Body of pancreas (tissue), 4 donors: ENCODE data around the gene MEGF9. TPM values are rescaled to one million over a fixed set of nuclear protein-coding genes. Genes with fewer than 3 reads are reported as not detected.
A peak's percentile ranks its signal among the peaks of the same experiment; 100 is the strongest.

Experiments
- ATAC-seq: fragments of 150-250 bp; one replicate; pipeline ENCODE4 v1.9.1; 2016
- DNase-seq, 4 donors: peaks; one replicate each; pipeline ENCODE4 v3.0.0-alpha.2; 2019
- H3K27ac ChIP-seq, 4 donors: fragments of 200-600 bp; sonication (generic); 1 replicate in 3 of 4; 2 replicates in 1 of 4; pipeline versions ENCODE4 v1.5.1 to v1.6.1; 2016 to 2019; ENCODE audit warnings: mild to moderate bottlenecking in 1 of 4, mixed read lengths in 1 of 4, moderate library complexity in 1 of 4
- H3K27me3 ChIP-seq, 2 donors: fragments of 200-600 bp; sonication (generic); one replicate each; pipeline ENCODE4 v1.6.0; 2016; ENCODE audit warnings: mild to moderate bottlenecking in 1 of 2
- H3K36me3 ChIP-seq, 2 donors: fragments of 200-600 bp; sonication (generic); replicated peaks in 1 of 2; 2 replicates each; pipeline ENCODE4 v1.5.1; 2016; ENCODE audit warnings: low read depth in 2 of 2; ENCODE audit not compliant: insufficient read depth in 1 of 2
- H3K4me1 ChIP-seq: fragments of 200-600 bp; sonication (generic); one replicate; pipeline ENCODE4 v1.6.0; 2016
- H3K4me3 ChIP-seq, 2 donors: fragments of 200-600 bp; sonication (generic); 1 replicate in 1 of 2; 2 replicates in 1 of 2; pipeline ENCODE4 v1.5.1; 2016 to 2019
- H3K9me3 ChIP-seq, 3 donors: fragments of 200-600 bp; sonication (generic); 1 replicate in 2 of 3; 2 replicates in 1 of 3; pipeline ENCODE4 v1.5.1; 2016
- CTCF ChIP-seq, 7 experiments: fragments of 450-650 bp in 4 of 7; fragments of 200-600 bp in 3 of 7; sonication (generic) in 3 of 7; IDR thresholded peaks; one replicate each; pipeline ENCODE4 v1.5.1; 2016 to 2019; ENCODE audit warnings: antibody characterized with exemption in 7 of 7
- POLR2A ChIP-seq, 3 donors: fragments of 450-650 bp; IDR thresholded peaks; one replicate each; pipeline ENCODE4 v1.6.1; 2016; ENCODE audit warnings: antibody characterized with exemption in 3 of 3, mild to moderate bottlenecking in 2 of 3
- WGBS, 2 donors: methylation state at CpG; one replicate each; pipeline ENCODE4 v1.1.5; 2017; 5-methylcytosine and 5-hydroxymethylcytosine counted together
- intact Hi-C: fragments of 100-400 bp; cut with DNase I; formaldehyde crosslinking; loops from one replicate; pipeline ENCODE4 v1.15.1; 2023
- total RNA-seq, 2 donors: library from RNA; depleted of rRNA; stranded (reverse); fragments of >200 nt; gene quantifications; one replicate each; pipeline ENCODE4 v1.1.0, GENCODE V29; 2016

Gene MEGF9
- total RNA-seq, 2 donors from 2014 or later = 9.6 to 9.9 TPM

- H3K27ac ChIP-seq = no peak overlapping the region
- no peak overlapping the region for H3K4me3 ChIP-seq
- DNase-seq (no peak), ATAC-seq (no peak)
- 96 to 100% methylated on average over 1 of the region's 1 CpG for WGBS, 2 donors
- intact Hi-C loops = no loop called here
- H3K27me3 ChIP-seq = no peaks in the 10 kb centered on the region
- no peaks in the 10 kb centered on the region for H3K9me3 ChIP-seq
- TF ChIP-seq POLR2A (IDR thresholded peaks at IDR 0.05) = no peak
- TF ChIP-seq CTCF (IDR thresholded peaks at IDR 0.05) = no peak
- H3K36me3 ChIP-seq = no peaks in the 10 kb centered on the region
- H3K4me1 ChIP-seq = peaks cover 19% of the 10 kb centered on the region
These were observed 92.3 kb downstream of the MEGF9 start for GRCh38 chr9:120621941-120622340.

DNA sequence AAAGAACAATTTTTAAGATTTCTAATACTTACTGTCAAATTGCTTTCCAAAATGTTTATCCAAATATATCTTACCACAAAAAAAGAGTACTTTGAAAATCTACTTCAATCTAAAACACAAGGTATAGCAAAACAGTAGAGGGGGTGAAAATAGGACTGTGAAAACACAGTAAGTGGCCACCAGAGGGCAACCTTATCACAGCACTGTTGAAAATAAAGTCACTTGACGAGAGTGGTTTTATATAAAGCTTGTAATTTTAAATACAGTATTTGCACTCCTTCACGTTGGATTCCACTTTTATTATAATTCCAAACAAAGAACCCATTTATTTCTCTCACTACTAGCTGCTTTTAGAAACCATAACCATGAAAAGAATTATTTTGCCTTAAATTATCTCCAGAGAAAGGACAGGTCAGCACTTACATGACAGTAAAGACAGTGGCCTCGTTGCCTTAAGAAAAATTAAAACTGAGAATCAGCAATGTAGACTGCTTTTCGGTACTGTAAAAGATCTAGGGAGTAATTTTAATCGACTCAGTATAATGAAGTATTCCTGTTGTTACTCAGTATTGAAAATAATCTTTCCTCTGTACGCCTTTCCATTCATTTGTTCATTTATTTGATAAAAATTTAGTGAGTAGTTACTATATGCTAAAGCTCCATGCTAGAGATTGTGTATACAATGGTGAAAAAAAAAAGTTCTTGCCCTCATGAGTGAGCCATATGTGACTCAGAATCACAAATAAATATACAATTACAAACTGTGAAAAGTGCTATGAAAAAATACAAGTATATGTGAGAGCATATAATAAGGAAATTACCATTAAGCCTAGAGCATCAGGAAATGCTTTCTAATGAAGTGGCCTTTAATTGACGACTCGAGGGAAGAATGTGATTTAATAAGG is 94.3 kb downstream of the MEGF9 start:
- Histone ChIP-seq H3K27me3 (no peaks in the 10 kb centered on the region), H3K4me3 (no peak overlapping the region), H3K36me3 (no peaks in the 10 kb centered on the region), H3K4me1 (peaks cover 3% of the 10 kb centered on the region), H3K27ac (no peak overlapping the region), H3K9me3 (no peaks in the 10 kb centered on the region)
- intact Hi-C loops = loop anchor here (10.0 kb wide), 1 partner anchor 105 kb away; no protein-coding TSS in a partner anchor
- no peak for TF ChIP-seq POLR2A (IDR thresholded peaks at IDR 0.05)
- TF ChIP-seq CTCF (IDR thresholded peaks at IDR 0.05) = peak; percentile 71 to 89 (median 83)
- ATAC-seq = peak; percentile 77
- DNase-seq = peak; percentile 69 to 79 (median 74)
- 32 to 34% methylated on average over 8 of the region's 8 CpGs for WGBS, 2 donors

- no peak overlapping the region for H3K27ac ChIP-seq
- no peaks in the 10 kb centered on the region for H3K9me3 ChIP-seq
- intact Hi-C loops = loop anchor here (10.0 kb wide), 1 partner anchor 108 kb away; no protein-coding TSS in a partner anchor
- no peaks in the 10 kb centered on the region for H3K4me1 ChIP-seq
- TF ChIP-seq CTCF (IDR thresholded peaks at IDR 0.05) (no peak), POLR2A (IDR thresholded peaks at IDR 0.05) (no peak)
- no peaks in the 10 kb centered on the region for H3K36me3 ChIP-seq
- no peak overlapping the region for H3K4me3 ChIP-seq
- ATAC-seq (no peak), DNase-seq (no peak)
- H3K27me3 ChIP-seq = no peaks in the 10 kb centered on the region
These were observed 97.0 kb downstream of the MEGF9 start for GRCh38 chr9:120616966-120617935.

DNA sequence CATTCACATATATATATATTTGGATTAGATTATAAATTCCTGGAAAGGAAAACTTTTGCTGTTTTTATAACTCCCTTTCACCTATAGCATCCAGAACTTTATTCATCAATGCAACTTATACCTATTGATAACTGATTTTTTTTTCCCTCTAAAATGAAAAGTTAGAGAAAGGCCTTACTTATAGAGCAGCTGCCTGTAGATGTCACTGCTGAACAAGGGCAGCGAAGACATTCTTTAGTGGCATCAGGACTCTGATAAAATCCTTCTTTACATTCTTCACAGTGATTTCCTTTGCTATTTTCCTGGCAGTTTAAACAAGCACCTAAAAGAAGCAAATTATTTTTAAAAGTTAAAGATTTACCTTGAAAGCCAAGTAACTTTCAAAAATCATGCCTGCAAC is 102.1 kb downstream of the MEGF9 start:
- intact Hi-C loops = loop anchor here (10.0 kb wide), 1 partner anchor 113 kb away; no protein-coding TSS in a partner anchor
- TF ChIP-seq POLR2A (IDR thresholded peaks at IDR 0.05) (no peak), CTCF (IDR thresholded peaks at IDR 0.05) (peak in 1 of 7 experiments; percentile 5)
- no peak overlapping the region for H3K4me3 ChIP-seq
- H3K27me3 ChIP-seq = no peaks in the 10 kb centered on the region
- WGBS, 2 donors = 91 to 92% methylated on average over 1 of the region's 1 CpG
- no peak for DNase-seq
- no peaks in the 10 kb centered on the region for H3K9me3 ChIP-seq
- no peak for ATAC-seq
- no peak overlapping the region for H3K27ac ChIP-seq
- H3K36me3 ChIP-seq = peaks cover 0 to 4% of the 10 kb centered on the region in 2 donors
- H3K4me1 ChIP-seq = no peaks in the 10 kb centered on the region
